Osteoblast (primary cell): ENCODE results near the gene EXOC3. TPM values are rescaled to one million over a fixed set of nuclear protein-coding genes. Genes with fewer than 3 reads are reported as not detected.
A peak's percentile ranks its signal among the peaks of the same experiment; 100 is the strongest.

Experiments used
- DNase-seq: peaks from one replicate; pipeline ENCODE4 v3.0.0; 2011; ENCODE audit warnings: low spot score, mixed read lengths; ENCODE audit not compliant: insufficient read length; ENCODE audit errors: missing footprints
- H2AFZ ChIP-seq: 2 replicates; pipeline ENCODE4 v1.6.0; 2011; ENCODE audit warnings: mild to moderate bottlenecking, low read length
- H3K27ac ChIP-seq: 2 replicates; pipeline ENCODE4 v1.5.1; 2011; ENCODE audit warnings: mild to moderate bottlenecking, low read depth, low read length, moderate library complexity
- H3K27me3 ChIP-seq: 2 replicates; pipeline ENCODE4 v1.6.0; 2012; ENCODE audit warnings: mild to moderate bottlenecking, control low read depth, inconsistent platforms, low read length, moderate library complexity; ENCODE audit not compliant: insufficient read depth
- H3K36me3 ChIP-seq: 2 replicates; pipeline ENCODE4 v1.5.1; 2011; ENCODE audit warnings: mild to moderate bottlenecking, low read length, control low read depth, moderate library complexity; ENCODE audit not compliant: insufficient read depth
- H3K4me1 ChIP-seq: 2 replicates; pipeline ENCODE4 v1.5.1; 2011; ENCODE audit warnings: mild to moderate bottlenecking, low read length, control low read depth, moderate library complexity; ENCODE audit not compliant: insufficient read depth
- H3K4me2 ChIP-seq: 2 replicates; pipeline ENCODE4 v1.6.0; 2011; ENCODE audit warnings: mild to moderate bottlenecking, low read length; ENCODE audit not compliant: insufficient read depth
- H3K4me3 ChIP-seq: fragments of 200-600 bp; sonication (generic); 3 replicates; pipeline ENCODE4 v1.5.1; 2012; ENCODE audit warnings: mild to moderate bottlenecking, low read length, inconsistent platforms; ENCODE audit not compliant: insufficient read depth
- H3K79me2 ChIP-seq: 2 replicates; pipeline ENCODE4 v1.6.0; 2012; ENCODE audit warnings: mild to moderate bottlenecking, low read length, control low read depth, inconsistent platforms; ENCODE audit not compliant: insufficient read depth
- H3K9me3 ChIP-seq: 2 replicates; pipeline ENCODE4 v1.5.1; 2011; ENCODE audit warnings: low read depth, low read length, control low read depth
- H4K20me1 ChIP-seq: 2 replicates; pipeline ENCODE4 v1.6.0; 2012; ENCODE audit warnings: mild to moderate bottlenecking, low read length, control low read depth; ENCODE audit not compliant: insufficient read depth
- CTCF ChIP-seq: IDR thresholded peaks from 2 replicates; pipeline ENCODE4 v1.5.1; 2011; ENCODE audit warnings: mild to moderate bottlenecking, low read depth, low read length, moderate library complexity; ENCODE audit errors: extremely low read depth
- total RNA-seq: library from RNA; depleted of rRNA; stranded (reverse); fragments of >200 nt; gene quantifications from 2 replicates; pipeline ENCODE4 v1.2.3, GENCODE V29; 2012

Gene EXOC3
- total RNA-seq, 1 donor = 49.2 TPM

- H3K4me1 ChIP-seq = peaks cover 8% of the 10 kb centered on the region
- no peak overlapping the region for H3K4me2 ChIP-seq
- H3K79me2 ChIP-seq = peaks cover 45% of the 10 kb centered on the region
- H3K36me3 ChIP-seq = peaks cover 68% of the 10 kb centered on the region
- H4K20me1 ChIP-seq = peaks cover 25% of the 10 kb centered on the region
- no peak for TF ChIP-seq CTCF
- no peak overlapping the region for H2AFZ ChIP-seq
- H3K9me3 ChIP-seq = no peaks in the 10 kb centered on the region
- DNase-seq = peak; percentile 64
- peak overlapping the region; percentile 46 for H3K27ac ChIP-seq
- H3K4me3 ChIP-seq = no peak overlapping the region
- H3K27me3 ChIP-seq = no peaks in the 10 kb centered on the region
Observed at GRCh38 chr5:459562-460272, 16.7 kb downstream of the EXOC3 start.

GRCh38 chr5:460273-460625 is 17.3 kb downstream of the EXOC3 start:
- no peaks in the 10 kb centered on the region for H3K27me3 ChIP-seq
- H2AFZ ChIP-seq = no peak overlapping the region
- H3K4me3 ChIP-seq = no peak overlapping the region
- peak; percentile 39 for DNase-seq
- H4K20me1 ChIP-seq = peaks cover 20% of the 10 kb centered on the region
- H3K27ac ChIP-seq = no peak overlapping the region
- H3K4me1 ChIP-seq = peaks cover 8% of the 10 kb centered on the region
- peaks cover 40% of the 10 kb centered on the region for H3K79me2 ChIP-seq
- peaks cover 67% of the 10 kb centered on the region for H3K36me3 ChIP-seq
- TF ChIP-seq CTCF = no peak
- no peak overlapping the region for H3K4me2 ChIP-seq
- no peaks in the 10 kb centered on the region for H3K9me3 ChIP-seq

- Histone ChIP-seq H3K27me3 (no peaks in the 10 kb centered on the region), H2AFZ (no peak overlapping the region), H3K9me3 (no peaks in the 10 kb centered on the region), H3K4me1 (peaks cover 8% of the 10 kb centered on the region), H3K4me3 (no peak overlapping the region), H3K36me3 (peaks cover 59% of the 10 kb centered on the region), H3K4me2 (no peak overlapping the region), H3K79me2 (peaks cover 26% of the 10 kb centered on the region), H3K27ac (no peak overlapping the region), H4K20me1 (peaks cover 8% of the 10 kb centered on the region)
- no peak for TF ChIP-seq CTCF
- no peak for DNase-seq
Observed at GRCh38 chr5:462051-462481, 19.1 kb downstream of the EXOC3 start.

GRCh38 chr5:463301-463700 is 20.3 kb downstream of the EXOC3 start:
- no peak for TF ChIP-seq CTCF
- Histone ChIP-seq H3K4me2 (no peak overlapping the region), H3K4me1 (peaks cover 8% of the 10 kb centered on the region), H4K20me1 (peaks cover 4% of the 10 kb centered on the region), H3K4me3 (no peak overlapping the region), H3K27me3 (no peaks in the 10 kb centered on the region), H3K36me3 (peaks cover 51% of the 10 kb centered on the region), H3K27ac (no peak overlapping the region), H3K79me2 (peaks cover 15% of the 10 kb centered on the region), H3K9me3 (no peaks in the 10 kb centered on the region), H2AFZ (no peak overlapping the region)
- DNase-seq = no peak
